Esophagus muscularis mucosa (tissue), 3 donors: ENCODE results near the gene LILRB2.

Source experiments
- EP300 ChIP-seq: sonication (generic); formaldehyde crosslinking; IDR thresholded peaks from one replicate; pipeline ENCODE4 v1.6.1; 2017; ENCODE audit warnings: antibody characterized with exemption
- POLR2AphosphoS5 ChIP-seq, 2 donors: sonication (generic); formaldehyde crosslinking; IDR thresholded peaks; one replicate each; pipeline ENCODE4 v1.6.1; 2017; ENCODE audit warnings: antibody characterized with exemption in 2 of 2

GRCh38 chr19:54319892-54320670 is 39.2 kb upstream of the LILRB2 start:
- TF ChIP-seq EP300 (no peak), POLR2AphosphoS5 (IDR thresholded peaks at IDR 0.05) (no peak)
